SU-DHL-6 (cell line): ENCODE results near the gene SH3GLB2.

Experiments
- CTCF ChIP-seq: fragments of 200-600 bp; sonication (generic); IDR thresholded peaks from one replicate; pipeline ENCODE4 v1.5.1; 2017; ENCODE audit warnings: antibody characterized with exemption, mild to moderate bottlenecking, low read length, moderate library complexity; ENCODE audit not compliant: insufficient read depth, poor library complexity, severe bottlenecking
- EZH2phosphoT487 ChIP-seq: fragments of 200-600 bp; sonication (generic), shearing (Covaris generic); conservative IDR thresholded peaks from 2 replicates; pipeline ENCODE4 v1.6.1; 2018; ENCODE audit warnings: mild to moderate bottlenecking, antibody characterized with exemption, low read length, moderate library complexity, mixed read lengths

GRCh38 chr9:129069862-129070641 is 41.9 kb upstream of the SH3GLB2 start:
- no peak for TF ChIP-seq CTCF
- TF ChIP-seq EZH2phosphoT487, result no peak
